K562 (cell line): Measurements from ENCODE around the gene CRIM1.

Experiments
- BRCA1 ChIP-seq, 2 experiments: fragments of 450-650 bp in 1 of 2; sonication (generic) in 1 of 2; formaldehyde crosslinking in 1 of 2; IDR thresholded peaks; 2 replicates each; pipeline versions ENCODE4 v1.5.0 to v1.6.1; 2017 to 2020; ENCODE audit warnings: mild to moderate bottlenecking in 1 of 2, missing genetic modification reagents in 1 of 2
- MXI1 ChIP-seq: IDR thresholded peaks from 2 replicates; pipeline ENCODE4 v1.6.1; 2011; ENCODE audit warnings: low read depth, mild to moderate bottlenecking, improper control_type of control experiment, low read length
- REST ChIP-seq, 2 experiments: fragments of 450-650 bp; formaldehyde crosslinking in 1 of 2; IDR thresholded peaks; 2 replicates each; pipeline versions ENCODE4 v1.4.0 to v1.6.1; 2014 to 2020; ENCODE audit warnings: mild to moderate bottlenecking in 2 of 2, borderline replicate concordance in 1 of 2, low read depth in 1 of 2
- TAF7 ChIP-seq: fragments of 450-650 bp; IDR thresholded peaks from 2 replicates; pipeline ENCODE4 v1.6.1; 2016; ENCODE audit warnings: missing genetic modification characterization, missing compliant biosample characterization
- TRIM24 ChIP-seq, 2 experiments: fragments of 450-650 bp; IDR thresholded peaks; 2 replicates each; pipeline ENCODE4 v1.6.1; 2016

DNA sequence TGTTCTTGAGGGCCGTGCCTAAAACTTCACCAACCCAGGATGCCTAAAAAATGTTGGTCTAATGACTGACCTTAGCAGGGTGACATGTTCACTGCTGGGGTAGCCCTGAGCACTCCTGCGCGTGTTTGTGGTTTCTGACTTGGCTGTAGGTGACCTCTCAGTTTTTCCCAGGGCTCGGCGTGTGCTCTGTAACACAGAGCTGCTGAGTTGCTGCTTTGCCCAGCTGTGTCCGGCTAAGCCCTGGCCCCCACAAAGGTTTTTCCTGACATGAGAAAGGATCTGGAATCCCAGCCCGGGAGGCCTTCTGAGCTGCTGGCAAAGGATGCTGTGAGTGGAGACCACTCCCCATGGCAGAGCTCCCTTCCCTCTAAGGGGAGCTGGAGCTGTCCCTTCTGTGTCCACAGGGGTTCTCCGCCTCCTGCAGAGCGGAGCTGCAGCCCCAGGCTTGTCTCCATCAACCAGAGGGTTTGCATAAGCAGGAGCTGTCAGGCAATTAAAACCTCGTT, 52.7 kb downstream of the CRIM1 start:
- TF ChIP-seq MXI1 (no peak), BRCA1 (IDR thresholded peaks at IDR 0.05) (no peak), BRCA1 (CRISPR knock-in tag; IDR thresholded peaks at IDR 0.05) (no peak), REST (IDR thresholded peaks at IDR 0.05; ENCODE audit: borderline replicate concordance) (no peak), REST (CRISPR knock-in tag; IDR thresholded peaks at IDR 0.05; ENCODE audit: low read depth) (no peak), TAF7 (tag) (no peak), TRIM24 (IDR thresholded peaks at IDR 0.05) (no peak)
